Panc1 (cell line): Measurements from ENCODE around the gene CST4. TPM values are rescaled to one million over a fixed set of nuclear protein-coding genes. Genes with fewer than 3 reads are reported as not detected.

Experiments
- ATAC-seq: fragments of 200-7000 bp; cut with Tn5 transposase; 2 replicates; pipeline ENCODE4 v1.9.1; 2020; ENCODE audit warnings: mild to moderate bottlenecking, moderate library complexity
- BruUV-seq: library from RNA; stranded (reverse); fragments of 400-500 nt; replicated peaks from 2 replicates; lab custom pipeline; 2021; lab: Mats Ljungman, UMichigan
- CTCF ChIA-PET: fragments of 300-600 bp; sonication (Branson Sonifier 250); formaldehyde crosslinking; loops from one replicate; lab custom pipeline; 2022; ENCODE audit warnings: antibody characterized with exemption; lab: Charles Lee
- POLR2A ChIA-PET: fragments of 300-600 bp; sonication (Branson Sonifier 250); formaldehyde crosslinking; loops from one replicate; lab custom pipeline; 2022; ENCODE audit warnings: antibody characterized with exemption; lab: Charles Lee
- DNase-seq: peaks from one replicate; pipeline ENCODE4 v3.0.0-alpha.2; 2010; ENCODE audit warnings: low read depth, low spot score
- H3K27ac ChIP-seq: 2 replicates; pipeline ENCODE4 v1.5.1; 2011; ENCODE audit warnings: mild to moderate bottlenecking, low read length, inconsistent platforms
- H3K27me3 ChIP-seq: fragments of 200-500 bp; sonication (Bioruptor generic); 2 replicates; pipeline ENCODE4 v1.6.0; 2014; ENCODE audit warnings: low read length, inconsistent platforms; ENCODE audit not compliant: control insufficient read depth, insufficient read depth
- H3K36me3 ChIP-seq: fragments of 200-500 bp; sonication (Bioruptor generic); 2 replicates; pipeline ENCODE4 v1.5.1; 2014; ENCODE audit warnings: inconsistent platforms, mild to moderate bottlenecking, low read length, moderate library complexity; ENCODE audit not compliant: control insufficient read depth, insufficient read depth
- H3K4me1 ChIP-seq: 2 replicates; pipeline ENCODE4 v1.5.1; 2011; ENCODE audit warnings: inconsistent platforms, mild to moderate bottlenecking, low read length, moderate library complexity; ENCODE audit not compliant: control insufficient read depth, insufficient read depth
- H3K4me3 ChIP-seq, 2 experiments: 2 replicates each; pipeline ENCODE4 v1.5.1; 2011 to 2012; ENCODE audit warnings: low read depth in 2 of 2, low read length in 2 of 2, mild to moderate bottlenecking in 2 of 2, inconsistent platforms in 1 of 2, moderate library complexity in 1 of 2
- H3K9me3 ChIP-seq: fragments of 200-500 bp; sonication (Bioruptor generic); 2 replicates; pipeline ENCODE4 v1.5.1; 2014; ENCODE audit warnings: low read depth, mild to moderate bottlenecking, inconsistent platforms, low read length, moderate library complexity; ENCODE audit not compliant: control insufficient read depth, insufficient read depth
- CTCF ChIP-seq: fragments of 450-650 bp; IDR thresholded peaks from 2 replicates; pipeline ENCODE4 v1.5.1; 2017; ENCODE audit warnings: mild to moderate bottlenecking
- POLR2AphosphoS5 ChIP-seq: IDR thresholded peaks from 2 replicates; pipeline ENCODE4 v1.6.1; 2012; ENCODE audit warnings: mild to moderate bottlenecking, low read depth, low read length, moderate library complexity
- REST ChIP-seq, 2 experiments: IDR thresholded peaks; 2 replicates each; pipeline ENCODE4 v1.6.1; 2011 to 2012; ENCODE audit warnings: low read depth in 2 of 2, control low read depth in 1 of 2, low read length in 1 of 2, mild to moderate bottlenecking in 1 of 2, moderate library complexity in 1 of 2; ENCODE audit not compliant: insufficient read depth in 1 of 2
- SIN3A ChIP-seq: IDR thresholded peaks from 2 replicates; pipeline ENCODE4 v1.6.1; 2012; ENCODE audit warnings: low read depth, mild to moderate bottlenecking, low read length, moderate library complexity, borderline replicate concordance; ENCODE audit not compliant: insufficient read depth
- TCF7L2 ChIP-seq: IDR thresholded peaks from 2 replicates; pipeline ENCODE4 v1.6.1; 2011; ENCODE audit warnings: mild to moderate bottlenecking, low read depth, low read length, inconsistent platforms
- in situ Hi-C: cut with HindIII; loops from 2 replicates; pipeline ENCODE4 v1.10.0; 2016; ENCODE audit warnings: low sequenced_read_pairs, low pct_unique_long_range_greater_than_20kb
- intact Hi-C: fragments of 100-400 bp; cut with micrococcal nuclease; formaldehyde crosslinking; loops from one replicate; pipeline ENCODE4 v1.10.0; 2022; ENCODE audit not compliant: unreplicated experiment
- total RNA-seq: library from RNA; stranded (reverse); gene quantifications from one replicate; pipeline ENCODE4 v1.2.1, GENCODE V29; 2021; ENCODE audit not compliant: unreplicated experiment

Gene CST4
- total RNA-seq, 1 experiment from 2014 or later, result not detected

- POLR2A ChIA-PET, result no interaction called here
- H3K27me3 ChIP-seq, result peaks cover 3% of the 10 kb centered on the region
- CTCF ChIA-PET, result no interaction called here
- TF ChIP-seq POLR2AphosphoS5 (no peak), TCF7L2 (no peak), SIN3A (no peak), CTCF (no peak), REST (IDR thresholded peaks at IDR 0.05; ENCODE audit: insufficient read depth in 1 of 2, low read depth in 2 of 2, low read length in 1 of 2) (no peak)
- BruUV-seq, result no TSS peak
- intact Hi-C loops (no loop called here), in situ Hi-C loops (no loop called here)
- no peak for ATAC-seq
- no peaks in the 10 kb centered on the region for H3K9me3 ChIP-seq
- no peak overlapping the region for H3K4me3 ChIP-seq
- no peaks in the 10 kb centered on the region for H3K4me1 ChIP-seq
- DNase-seq, result no peak
- no peaks in the 10 kb centered on the region for H3K36me3 ChIP-seq
- H3K27ac ChIP-seq, result no peak overlapping the region
Measured at GRCh38 chr20:23658989-23659609, 29.7 kb downstream of the CST4 start.

- intact Hi-C loops, result no loop called here
- H3K27ac ChIP-seq, result no peak overlapping the region
- ChIA-PET POLR2A (no interaction called here), CTCF (no interaction called here)
- ATAC-seq (no peak), DNase-seq (no peak)
- no peak overlapping the region for H3K4me3 ChIP-seq
- no peaks in the 10 kb centered on the region for H3K9me3 ChIP-seq
- peaks cover 3% of the 10 kb centered on the region for H3K27me3 ChIP-seq
- H3K36me3 ChIP-seq, result no peaks in the 10 kb centered on the region
- TF ChIP-seq SIN3A (no peak), CTCF (no peak), POLR2AphosphoS5 (no peak), TCF7L2 (no peak), REST (IDR thresholded peaks at IDR 0.05; ENCODE audit: insufficient read depth in 1 of 2, low read depth in 2 of 2, low read length in 1 of 2) (no peak)
- H3K4me1 ChIP-seq, result no peaks in the 10 kb centered on the region
- in situ Hi-C loops, result no loop called here
- BruUV-seq, result no TSS peak
Measured at GRCh38 chr20:23658336-23658735, 30.5 kb downstream of the CST4 start.
